SK-N-SH (cell line): Measurements from ENCODE around the gene RNU6-9. TPM values are rescaled to one million over a fixed set of nuclear protein-coding genes. Genes with fewer than 3 reads are reported as not detected.

ENCODE experiments used
- CTCF ChIA-PET: fragments of 300-600, 350-600 bp; formaldehyde crosslinking; extraction: SDS; loops from one replicate; lab custom pipeline; 2021; lab: Yijun Ruan, JAX
- POLR2A ChIA-PET: fragments of 350-600 bp; sonication (Branson Sonifier 250); formaldehyde crosslinking; extraction: SDS; loops from one replicate; lab custom pipeline; 2020; ENCODE audit warnings: antibody characterized with exemption, inconsistent platforms; lab: Yijun Ruan, JAX
- DNase-seq: peaks from one replicate; pipeline ENCODE4 v3.0.0; 2012
- H2AFZ ChIP-seq: fragments of 200-600 bp; sonication (generic); 2 replicates; pipeline ENCODE4 v1.8.1; 2016; ENCODE audit warnings: antibody characterized with exemption, mild to moderate bottlenecking, low read depth
- H3F3A ChIP-seq: fragments of 200-600 bp; sonication (generic); replicated peaks from 2 replicates; pipeline ENCODE3; 2016; ENCODE audit warnings: antibody characterized with exemption, mild to moderate bottlenecking; ENCODE audit not compliant: insufficient read depth
- H3K27ac ChIP-seq, 2 experiments: fragments of 200-500 bp in 1 of 2; fragments of 200-600 bp in 1 of 2; sonication (Bioruptor generic) in 1 of 2; sonication (generic), shearing (Covaris generic) in 1 of 2; 2 replicates each; pipeline versions ENCODE4 v1.5.1 to v1.6.1; 2014 to 2016; ENCODE audit warnings: low read depth in 2 of 2, inconsistent platforms in 1 of 2, low read length in 1 of 2, mild to moderate bottlenecking in 1 of 2, mixed read lengths in 1 of 2
- H3K27me3 ChIP-seq: fragments of 200-600 bp; sonication (generic), shearing (Covaris generic); 2 replicates; pipeline ENCODE4 v1.6.1; 2016; ENCODE audit warnings: mixed run types; ENCODE audit not compliant: insufficient read depth
- H3K36me3 ChIP-seq, 2 experiments: fragments of 200-500 bp in 1 of 2; fragments of 200-600 bp in 1 of 2; sonication (Bioruptor generic) in 1 of 2; sonication (generic) in 1 of 2; replicated peaks in 1 of 2; 2 replicates each; pipeline versions ENCODE3 to v1.5.1; 2014 to 2016; ENCODE audit warnings: low read length in 1 of 2, mild to moderate bottlenecking in 1 of 2; ENCODE audit not compliant: insufficient read depth in 2 of 2, control insufficient read depth in 1 of 2
- H3K4me1 ChIP-seq, 2 experiments: fragments of 200-500 bp in 1 of 2; fragments of 200-600 bp in 1 of 2; sonication (Bioruptor generic) in 1 of 2; sonication (generic), shearing (Covaris generic) in 1 of 2; 2 replicates each; pipeline versions ENCODE4 v1.5.1 to v1.6.1; 2014 to 2016; ENCODE audit warnings: low read depth in 1 of 2, low read length in 1 of 2, mixed run types in 1 of 2; ENCODE audit not compliant: insufficient read depth in 2 of 2, control insufficient read depth in 1 of 2
- H3K4me2 ChIP-seq: fragments of 200-600 bp; sonication (generic), shearing (Covaris generic); 2 replicates; pipeline ENCODE4 v1.6.1; 2017; ENCODE audit warnings: mixed run types
- H3K4me3 ChIP-seq, 2 experiments: fragments of 200-500 bp in 1 of 2; fragments of 200-600 bp in 1 of 2; sonication (Bioruptor generic) in 1 of 2; sonication (generic), shearing (Covaris generic) in 1 of 2; 2 replicates each; pipeline versions ENCODE4 v1.5.1 to v1.8.1; 2014 to 2016; ENCODE audit warnings: low read depth in 2 of 2, inconsistent platforms in 1 of 2, low read length in 1 of 2, mild to moderate bottlenecking in 1 of 2, mixed read lengths in 1 of 2, moderate library complexity in 1 of 2
- H3K79me2 ChIP-seq: fragments of 200-600 bp; sonication (generic); 2 replicates; pipeline ENCODE4 v1.8.1; 2017; ENCODE audit warnings: mild to moderate bottlenecking; ENCODE audit not compliant: insufficient read depth
- H3K9ac ChIP-seq: fragments of 200-600 bp; sonication (generic); 2 replicates; pipeline ENCODE4 v1.6.1; 2017; ENCODE audit warnings: mixed run types
- H3K9me2 ChIP-seq: fragments of 200-600 bp; sonication (generic); 2 replicates; pipeline ENCODE4 v1.6.1; 2017; ENCODE audit warnings: mixed run types
- H3K9me3 ChIP-seq: fragments of 200-600 bp; sonication (generic); 2 replicates; pipeline ENCODE4 v1.6.1; 2017; ENCODE audit warnings: mixed run types, mild to moderate bottlenecking, moderate library complexity
- H4K20me1 ChIP-seq: fragments of 200-600 bp; sonication (generic); 2 replicates; pipeline ENCODE4 v1.6.1; 2017; ENCODE audit warnings: mild to moderate bottlenecking, mixed run types; ENCODE audit not compliant: insufficient read depth
- CHD2 ChIP-seq: fragments of 150-350 bp; IDR thresholded peaks from 2 replicates; pipeline ENCODE4 v1.6.1; 2018; ENCODE audit warnings: low read length; ENCODE audit not compliant: partially characterized antibody
- FOSL2 ChIP-seq: IDR thresholded peaks from 2 replicates; pipeline ENCODE4 v1.4.0; 2012; ENCODE audit warnings: low read depth, mild to moderate bottlenecking, moderate library complexity, borderline replicate concordance
- GABPA ChIP-seq: IDR thresholded peaks from 2 replicates; pipeline ENCODE4 v1.4.0; 2012; ENCODE audit warnings: low read depth, mild to moderate bottlenecking
- MXI1 ChIP-seq: IDR thresholded peaks from 2 replicates; pipeline ENCODE4 v1.6.1; 2012; ENCODE audit warnings: mild to moderate bottlenecking, low read depth, low read length, improper control_type of control experiment
- NRF1 ChIP-seq: IDR thresholded peaks from 2 replicates; pipeline ENCODE4 v1.6.1; 2012; ENCODE audit warnings: low read depth, mild to moderate bottlenecking, low read length
- RAD21 ChIP-seq: IDR thresholded peaks from 2 replicates; pipeline ENCODE4 v1.6.1; 2012; ENCODE audit warnings: mild to moderate bottlenecking, low read length
- RXRA ChIP-seq: IDR thresholded peaks from 2 replicates; pipeline ENCODE4 v1.4.0; 2012; ENCODE audit warnings: low read depth, mild to moderate bottlenecking, borderline replicate concordance
- SMC3 ChIP-seq: IDR thresholded peaks from 2 replicates; pipeline ENCODE4 v1.6.1; 2012; ENCODE audit warnings: low read depth, low read length, improper control_type of control experiment
- TEAD4 ChIP-seq: IDR thresholded peaks from 2 replicates; pipeline ENCODE4 v1.4.0; 2012; ENCODE audit warnings: mild to moderate bottlenecking, borderline replicate concordance; ENCODE audit not compliant: insufficient read depth
- WGBS: methylation state at CpG from one replicate; pipeline ENCODE4 v1.1.6; 2017; ENCODE audit warnings: low lambda C conversion rate; 5-methylcytosine and 5-hydroxymethylcytosine counted together
- polyA plus RNA-seq, 3 experiments: library from polyadenylated mRNA; depleted of rRNA; stranded (reverse); fragments of >200 nt; gene quantifications; 2 replicates each; pipeline ENCODE4 v1.2.3, GENCODE V29; 2012
- TF ChIP-seq, protein P1 (sequence below): IDR thresholded peaks from 2 replicates; pipeline ENCODE4 v1.4.0; 2012; ENCODE audit warnings: low read depth

The RNU6-9 gene
- polyA plus RNA-seq, 1 of the 3 experiments (the other 2 are of a cell fraction) = not detected

DNA sequence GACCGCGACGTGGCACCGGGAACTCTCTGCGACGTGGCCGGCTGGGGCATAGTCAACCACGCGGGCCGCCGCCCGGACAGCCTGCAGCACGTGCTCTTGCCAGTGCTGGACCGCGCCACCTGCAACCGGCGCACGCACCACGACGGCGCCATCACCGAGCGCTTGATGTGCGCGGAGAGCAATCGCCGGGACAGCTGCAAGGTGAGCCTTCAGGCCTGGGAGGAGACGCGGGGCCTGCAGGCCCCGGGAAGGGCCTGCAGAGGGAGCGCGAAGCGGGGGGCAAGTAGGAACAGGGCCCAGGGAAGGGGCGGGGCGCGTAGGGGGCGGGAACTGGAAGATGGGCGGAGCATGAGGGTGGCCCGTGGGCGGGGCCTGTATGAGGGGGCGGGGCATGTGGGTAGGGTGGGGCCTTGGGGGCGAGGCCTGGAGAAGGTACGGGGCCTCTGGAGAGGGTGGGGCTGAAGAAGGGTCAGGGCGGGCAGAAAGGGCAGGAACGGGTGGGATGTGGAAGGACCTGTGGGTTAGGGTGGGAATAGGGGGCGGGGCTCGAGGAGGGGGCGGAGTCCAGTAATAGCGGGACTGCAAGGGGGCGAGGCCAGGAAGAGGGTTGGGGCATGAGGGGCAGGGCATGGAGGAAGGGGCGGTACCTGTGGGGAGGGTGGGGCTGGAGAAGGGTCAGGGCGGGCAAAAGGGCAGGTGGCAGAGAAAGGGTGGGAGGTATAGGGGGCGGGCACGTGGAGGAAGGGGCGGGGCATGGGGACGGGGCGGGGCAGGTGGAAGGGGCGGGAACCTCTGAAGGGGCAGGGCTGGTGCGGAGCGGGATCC, 31.3 kb upstream of the RNU6-9 start:
- Histone ChIP-seq H3K27ac (no peak overlapping the region), H2AFZ (no peak overlapping the region), H3K27me3 (peaks cover 18% of the 10 kb centered on the region), H4K20me1 (no peaks in the 10 kb centered on the region), H3K9me2 (no peaks in the 10 kb centered on the region), H3K36me3 (no peaks in the 10 kb centered on the region), H3K9ac (no peak overlapping the region), H3K9me3 (no peaks in the 10 kb centered on the region), H3K4me1 (peaks cover 0 to 4% of the 10 kb centered on the region in 2 experiments; a peak in 1 of 4 replicates), H3K79me2 (no peaks in the 10 kb centered on the region), H3F3A (peaks cover 7% of the 10 kb centered on the region), H3K4me3 (peak overlapping the region in 1 of 2 experiments; percentile 3; a peak in 1 of 4 replicates), H3K4me2 (peak overlapping the region; percentile 50; the same call in 1 of the 2 replicates)
- POLR2A ChIA-PET = no interaction called here
- TF ChIP-seq CHD2 (no peak), GABPA (no peak), RXRA (no peak), RAD21 (no peak), MXI1 (no peak), TEAD4 (no peak), FOSL2 (no peak), NRF1 (no peak)
- TF ChIP-seq, protein P1, sequence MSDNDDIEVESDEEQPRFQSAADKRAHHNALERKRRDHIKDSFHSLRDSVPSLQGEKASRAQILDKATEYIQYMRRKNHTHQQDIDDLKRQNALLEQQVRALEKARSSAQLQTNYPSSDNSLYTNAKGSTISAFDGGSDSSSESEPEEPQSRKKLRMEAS = peak; percentile 88
- WGBS = 6% methylated on average over 28 of the region's 60 CpGs
- CTCF ChIA-PET = interaction anchor here (1.1 to 2.5 kb wide), 2 partner anchors 55 to 122 kb away, joined by 8 to 18 read pairs; partner anchors contain the start of genes KISS1R and WDR18
- peak; percentile 95 for DNase-seq

DNA sequence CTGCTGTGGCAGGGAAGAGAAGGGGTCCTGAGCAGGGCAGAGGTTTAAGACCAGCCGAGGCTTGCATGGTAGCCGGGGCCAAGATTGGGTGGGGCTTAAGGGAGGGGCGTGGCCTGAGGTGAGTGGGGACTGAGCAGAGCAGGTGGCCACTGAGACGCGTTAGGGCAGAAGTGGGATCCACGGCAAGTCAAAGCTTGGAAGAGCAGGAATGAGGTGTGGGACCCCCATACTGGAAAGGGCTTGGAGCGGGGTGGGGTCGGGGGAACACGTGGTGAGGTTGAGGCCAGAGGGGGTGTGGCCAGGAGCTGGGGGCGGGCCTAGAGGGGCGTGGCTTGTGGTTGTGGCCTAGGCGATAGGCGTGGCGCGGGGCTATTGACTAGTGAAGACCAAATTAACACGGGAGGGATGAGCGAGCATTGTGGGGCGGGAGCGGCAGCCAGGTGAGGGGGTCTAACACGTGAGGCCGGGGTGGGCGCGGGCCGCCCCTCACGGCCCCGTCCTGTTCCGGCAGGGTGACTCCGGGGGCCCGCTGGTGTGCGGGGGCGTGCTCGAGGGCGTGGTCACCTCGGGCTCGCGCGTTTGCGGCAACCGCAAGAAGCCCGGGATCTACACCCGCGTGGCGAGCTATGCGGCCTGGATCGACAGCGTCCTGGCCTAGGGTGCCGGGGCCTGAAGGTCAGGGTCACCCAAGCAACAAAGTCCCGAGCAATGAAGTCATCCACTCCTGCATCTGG, 30.5 kb upstream of the RNU6-9 start:
- 39% methylated on average over 33 of the region's 48 CpGs for WGBS
- CTCF ChIA-PET = interaction anchor here (1.1 to 2.5 kb wide), 17 partner anchors 13 to 218 kb away, joined by 3 to 29 read pairs (median 5); partner anchors contain the start of genes KISS1R and WDR18

More for the DNA sequence above, 30.5 kb upstream of the RNU6-9 start:
- DNase-seq = peak; percentile 91
- Histone ChIP-seq H4K20me1 (no peaks in the 10 kb centered on the region), H3K9ac (no peak overlapping the region), H3K9me2 (no peaks in the 10 kb centered on the region), H3K27ac (no peak overlapping the region), H3K36me3 (peaks cover 0 to 4% of the 10 kb centered on the region in 2 experiments), H3K4me1 (peaks cover 0 to 4% of the 10 kb centered on the region in 2 experiments; a peak in 1 of 4 replicates), H3K9me3 (no peaks in the 10 kb centered on the region), H2AFZ (no peak overlapping the region), H3K4me3 (no peak overlapping the region; a peak in 1 of 4 replicates), H3K4me2 (no peak overlapping the region), H3K79me2 (no peaks in the 10 kb centered on the region), H3K27me3 (peaks cover 18% of the 10 kb centered on the region), H3F3A (peaks cover 7% of the 10 kb centered on the region)
- TF ChIP-seq, protein P1 = 0 out of 2 replicates have a peak, but pooled peaks have one; percentile 41
- TF ChIP-seq SMC3 = no peak
- POLR2A ChIA-PET = interaction anchor here (1.2 kb wide), 1 partner anchor 133 kb away, joined by 3 read pairs; no protein-coding TSS in a partner anchor
